Measurements from ENCODE around the gene CYSTM1. TPM values are rescaled to one million over a fixed set of nuclear protein-coding genes. Genes with fewer than 3 reads are reported as not detected.

The CYSTM1 gene
- total and polyA plus RNA-seq, 7 donors: 23.8 to 597 (median 51.7) TPM

DNA sequence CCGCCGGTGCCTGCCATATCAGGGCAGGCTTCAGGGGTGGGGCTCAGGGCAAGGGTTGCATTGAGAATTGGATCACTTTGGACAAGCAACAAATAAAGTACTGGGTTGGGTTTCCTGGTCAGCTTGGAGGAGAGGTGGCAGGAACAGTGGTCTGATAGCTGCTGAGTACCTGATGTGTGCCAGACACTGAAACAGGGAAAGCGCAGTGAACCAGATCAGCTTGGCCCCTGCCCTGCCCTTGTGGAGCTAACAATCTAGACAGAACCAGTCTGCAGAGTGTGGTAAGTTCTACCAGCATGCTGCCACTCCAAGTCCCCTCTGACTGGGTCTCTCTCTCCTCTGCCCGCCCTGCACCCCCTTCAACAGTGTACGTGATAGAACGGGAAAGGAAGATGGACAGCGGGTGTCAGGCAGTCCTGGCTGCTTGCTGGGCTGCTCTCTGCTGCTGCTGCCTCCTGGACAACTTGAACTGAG is 53.4 kb downstream of the CYSTM1 start:
- H3K4me1 ChIP-seq: peaks cover 0 to 3% (median 0%) of the 10 kb centered on the region in 4 donors
- 28 to 68% methylated on average over 7 of the region's 7 CpGs for WGBS, 2 donors
- H3K27me3 ChIP-seq: no peaks in the 10 kb centered on the region
- H3K27ac ChIP-seq: no peak overlapping the region
- no peaks in the 10 kb centered on the region for H3K9me3 ChIP-seq
- H3K36me3 ChIP-seq: no peaks in the 10 kb centered on the region
- TF ChIP-seq, protein P1, sequence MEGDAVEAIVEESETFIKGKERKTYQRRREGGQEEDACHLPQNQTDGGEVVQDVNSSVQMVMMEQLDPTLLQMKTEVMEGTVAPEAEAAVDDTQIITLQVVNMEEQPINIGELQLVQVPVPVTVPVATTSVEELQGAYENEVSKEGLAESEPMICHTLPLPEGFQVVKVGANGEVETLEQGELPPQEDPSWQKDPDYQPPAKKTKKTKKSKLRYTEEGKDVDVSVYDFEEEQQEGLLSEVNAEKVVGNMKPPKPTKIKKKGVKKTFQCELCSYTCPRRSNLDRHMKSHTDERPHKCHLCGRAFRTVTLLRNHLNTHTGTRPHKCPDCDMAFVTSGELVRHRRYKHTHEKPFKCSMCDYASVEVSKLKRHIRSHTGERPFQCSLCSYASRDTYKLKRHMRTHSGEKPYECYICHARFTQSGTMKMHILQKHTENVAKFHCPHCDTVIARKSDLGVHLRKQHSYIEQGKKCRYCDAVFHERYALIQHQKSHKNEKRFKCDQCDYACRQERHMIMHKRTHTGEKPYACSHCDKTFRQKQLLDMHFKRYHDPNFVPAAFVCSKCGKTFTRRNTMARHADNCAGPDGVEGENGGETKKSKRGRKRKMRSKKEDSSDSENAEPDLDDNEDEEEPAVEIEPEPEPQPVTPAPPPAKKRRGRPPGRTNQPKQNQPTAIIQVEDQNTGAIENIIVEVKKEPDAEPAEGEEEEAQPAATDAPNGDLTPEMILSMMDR (IDR thresholded peaks at IDR 0.05): no peak
- no peak for TF ChIP-seq POLR2A (IDR thresholded peaks at IDR 0.05)
- H3K4me3 ChIP-seq: no peak overlapping the region
- DNase-seq: no peak
- intact Hi-C loops (cut with DNase I): no loop called here

- WGBS, 2 donors: 95 to 96% methylated on average over 1 of the region's 1 CpG
- Histone ChIP-seq H3K27ac (no peak overlapping the region), H3K9me3 (no peaks in the 10 kb centered on the region), H3K27me3 (no peaks in the 10 kb centered on the region), H3K4me3 (no peak overlapping the region), H3K4me1 (no peaks in the 10 kb centered on the region), H3K36me3 (no peaks in the 10 kb centered on the region)
- intact Hi-C loops (cut with DNase I): no loop called here
- DNase-seq: no peak
- TF ChIP-seq EP300 (IDR thresholded peaks at IDR 0.05): no peak
- no peak for TF ChIP-seq POLR2AphosphoS5 (IDR thresholded peaks at IDR 0.05)
- TF ChIP-seq POLR2A (IDR thresholded peaks at IDR 0.05): no peak
- TF ChIP-seq, protein P1 (IDR thresholded peaks at IDR 0.05): no peak
These were observed 55.4 kb downstream of the CYSTM1 start for GRCh38 chr5:140230373-140230772.

GRCh38 chr5:140232731-140233130 is 57.7 kb downstream of the CYSTM1 start:
- Histone ChIP-seq H3K4me3 (no peak overlapping the region), H3K27me3 (no peaks in the 10 kb centered on the region), H3K4me1 (no peaks in the 10 kb centered on the region), H3K36me3 (no peaks in the 10 kb centered on the region), H3K9me3 (no peaks in the 10 kb centered on the region), H3K27ac (no peak overlapping the region)
- WGBS, 2 donors: 94 to 99% methylated on average over 1 of the region's 1 CpG
- intact Hi-C loops (cut with DNase I): no loop called here
- DNase-seq: no peak
- TF ChIP-seq POLR2A (IDR thresholded peaks at IDR 0.05) (no peak), EP300 (IDR thresholded peaks at IDR 0.05) (no peak), POLR2AphosphoS5 (IDR thresholded peaks at IDR 0.05) (no peak)
- TF ChIP-seq, protein P1 (IDR thresholded peaks at IDR 0.05): no peak

- TF ChIP-seq EP300 (IDR thresholded peaks at IDR 0.05) (no peak), POLR2AphosphoS5 (IDR thresholded peaks at IDR 0.05) (no peak), POLR2A (IDR thresholded peaks at IDR 0.05) (no peak)
- TF ChIP-seq, protein P1 (IDR thresholded peaks at IDR 0.05): no peak
These were observed 59.5 kb downstream of the CYSTM1 start for GRCh38 chr5:140234377-140234989.

More at GRCh38 chr5:140234377-140234989, 59.5 kb downstream of the CYSTM1 start:
- Histone ChIP-seq H3K4me1 (peaks cover 0 to 4% (median under 1%) of the 10 kb centered on the region in 4 donors), H3K9me3 (no peaks in the 10 kb centered on the region), H3K27ac (no peak overlapping the region), H3K27me3 (no peaks in the 10 kb centered on the region), H3K4me3 (no peak overlapping the region), H3K36me3 (no peaks in the 10 kb centered on the region)
- intact Hi-C loops (cut with DNase I): no loop called here
- no peak for DNase-seq
- 93 to 95% methylated on average over 4 of the region's 4 CpGs for WGBS, 2 donors

Data from sigmoid colon (tissue), 7 donors.